CD4-positive, alpha-beta T cell treated with Interleukin-6 for 4 hours (primary cell): ENCODE measurements around the gene MAPK8IP1.

ENCODE experiments used
- DNase-seq: peaks from one replicate; pipeline ENCODE4 v3.0.0-alpha.2; 2020; ENCODE audit warnings: mixed read lengths

The MAPK8IP1 gene

GRCh38 chr11:45860764-45861510, 24.5 kb upstream of the MAPK8IP1 start:
- DNase-seq, result no peak

DNA sequence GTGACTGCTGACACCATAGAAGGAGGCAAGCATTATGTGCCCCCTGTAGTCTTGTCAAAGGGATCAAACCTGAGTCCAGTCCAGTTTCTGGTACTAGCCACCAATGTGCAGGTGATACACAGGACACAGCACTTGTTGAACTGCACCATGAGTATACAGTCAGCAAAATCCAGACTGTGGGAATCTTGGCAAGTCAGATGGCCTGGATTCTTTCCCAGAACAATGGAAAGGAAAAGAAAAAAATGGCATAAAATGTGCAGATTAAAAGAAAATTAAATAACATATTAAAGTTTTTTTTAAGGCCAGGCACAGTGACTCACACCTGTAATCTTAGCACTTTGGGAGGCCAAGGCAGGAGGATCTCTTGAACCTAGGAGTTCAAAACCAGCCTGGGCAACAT, 21.4 kb upstream of the MAPK8IP1 start:
- no peak for DNase-seq

- DNase-seq, result no peak
These were observed 15.9 kb upstream of the MAPK8IP1 start for GRCh38 chr11:45869551-45869950.

DNA sequence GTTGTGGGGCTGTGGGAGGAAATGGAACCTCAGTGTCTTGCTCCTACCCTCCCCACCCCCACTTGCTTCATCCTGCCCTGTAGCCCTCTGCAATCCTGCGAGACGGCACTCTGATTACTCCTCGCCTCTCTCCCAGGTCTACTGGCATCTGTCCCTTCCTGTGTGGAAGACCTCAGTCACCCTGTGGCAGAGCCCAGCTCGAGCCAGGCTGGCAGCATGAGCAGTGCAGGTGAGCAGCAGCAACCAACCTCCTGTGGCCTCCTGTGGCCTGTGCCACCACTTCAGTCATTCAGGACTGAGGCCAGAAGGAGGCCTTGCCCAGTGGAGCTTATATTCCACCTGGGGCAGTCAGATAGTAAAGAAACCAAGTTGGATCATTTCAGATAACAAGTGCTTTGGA, 14.7 kb upstream of the MAPK8IP1 start:
- DNase-seq, result no peak

DNA sequence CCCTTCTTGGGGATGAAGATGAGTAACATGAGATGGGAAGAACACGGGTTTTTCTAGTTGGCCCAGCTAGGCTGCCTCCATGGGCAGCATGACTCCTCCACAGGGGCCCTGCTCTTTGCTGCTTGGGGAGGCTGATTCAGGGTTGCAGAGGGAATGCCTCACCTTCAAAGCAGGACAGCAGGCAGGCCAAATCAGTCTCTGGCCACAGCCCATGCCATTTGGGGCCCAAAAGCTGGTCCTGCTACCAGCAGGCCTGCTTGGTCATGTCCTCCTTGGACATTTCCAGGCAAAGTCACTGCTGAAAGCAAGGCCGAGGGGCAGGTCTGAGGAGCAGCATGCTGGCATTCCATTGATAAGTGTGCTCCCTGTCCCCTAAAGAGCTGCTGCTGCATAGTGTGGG, 13.8 kb upstream of the MAPK8IP1 start:
- no peak for DNase-seq

GRCh38 chr11:45872651-45873356, 12.6 kb upstream of the MAPK8IP1 start:
- DNase-seq, result peak; percentile 20

- no peak for DNase-seq
These were observed 9.1 kb upstream of the MAPK8IP1 start for GRCh38 chr11:45876401-45876800.

GRCh38 chr11:45877221-45877620, 8.2 kb upstream of the MAPK8IP1 start:
- no peak for DNase-seq

GRCh38 chr11:45877845-45878244, 7.6 kb upstream of the MAPK8IP1 start:
- DNase-seq, result no peak

DNA sequence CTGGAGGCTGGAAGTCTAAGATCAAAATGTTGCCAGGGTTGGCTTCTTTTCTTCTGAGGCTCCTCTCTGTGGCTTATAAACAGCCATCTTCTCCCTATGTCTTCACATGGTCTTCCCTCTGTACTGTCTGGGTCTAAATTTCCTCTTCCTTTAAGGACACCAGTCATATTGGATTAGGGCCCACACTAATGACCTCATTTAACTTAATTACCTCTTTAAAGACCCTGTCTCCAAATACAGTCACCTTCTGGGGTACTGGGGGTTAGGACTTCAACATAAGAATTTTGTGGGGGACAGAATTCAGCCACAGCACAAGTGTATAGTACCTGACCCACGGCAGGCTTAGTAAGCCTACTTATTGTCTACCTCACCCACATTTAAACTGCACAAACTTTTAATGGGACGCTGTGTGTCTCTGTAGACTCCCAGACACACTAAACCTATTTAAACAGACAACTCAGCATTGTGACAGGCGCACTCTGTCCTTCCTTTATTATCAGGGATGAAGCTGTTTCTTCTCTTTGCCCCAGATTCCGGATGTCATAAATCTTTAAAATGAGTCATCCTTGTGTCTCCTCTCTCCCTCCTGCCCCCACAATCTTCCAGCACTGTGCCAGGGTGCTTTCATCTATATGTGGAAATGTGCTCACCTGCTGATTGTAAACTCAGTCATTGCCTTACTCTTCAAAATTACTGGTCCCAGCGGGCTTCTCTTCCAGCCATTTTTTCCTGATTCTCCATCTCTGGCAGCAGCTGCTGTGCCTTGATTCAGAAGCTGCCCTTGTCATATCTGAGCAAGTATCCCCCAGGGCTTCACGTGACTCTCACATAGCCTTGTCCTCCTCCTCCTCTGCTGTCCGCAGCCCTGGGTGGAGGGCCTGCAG, 5.4 kb upstream of the MAPK8IP1 start:
- DNase-seq, result no peak

DNA sequence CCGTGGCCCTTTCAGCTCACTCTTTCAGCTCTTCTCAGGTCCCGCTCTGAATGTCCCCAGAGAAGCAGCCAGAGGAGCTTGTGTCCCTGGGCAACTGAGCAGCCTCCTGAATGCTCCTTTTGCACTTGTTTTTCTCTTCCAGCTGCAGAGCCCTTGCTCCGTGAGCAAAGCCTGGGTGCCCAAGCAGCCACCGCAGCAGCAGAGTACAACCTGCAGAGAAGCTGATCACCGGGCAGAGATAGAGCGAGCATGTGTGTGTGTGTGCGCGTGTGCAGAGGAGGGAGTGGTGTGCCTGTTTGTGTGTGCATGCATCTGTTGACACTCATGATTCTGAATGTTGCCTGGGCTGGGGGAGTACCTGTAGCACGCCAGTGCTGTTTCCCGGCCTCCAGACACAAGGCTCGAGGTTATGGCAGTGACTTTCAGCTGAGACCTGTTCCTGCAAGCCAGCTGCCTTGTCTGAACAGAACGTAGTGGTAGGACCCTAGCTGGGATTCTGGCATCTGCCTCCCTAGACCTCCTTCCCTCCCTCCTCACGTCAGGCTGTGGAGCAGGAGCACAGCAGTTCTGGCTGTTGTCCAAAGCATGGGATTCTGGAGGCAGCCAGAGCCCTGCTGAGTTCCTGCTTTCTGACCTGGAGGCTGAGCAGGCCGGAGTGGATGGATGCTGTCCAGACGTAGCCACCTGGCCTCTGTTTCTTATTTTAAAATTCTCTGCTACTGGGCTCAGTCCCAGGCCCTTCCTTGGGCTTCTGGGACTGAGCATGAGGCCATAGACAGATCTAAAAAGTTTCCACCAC, 4.5 kb upstream of the MAPK8IP1 start:
- DNase-seq, result no peak

DNA sequence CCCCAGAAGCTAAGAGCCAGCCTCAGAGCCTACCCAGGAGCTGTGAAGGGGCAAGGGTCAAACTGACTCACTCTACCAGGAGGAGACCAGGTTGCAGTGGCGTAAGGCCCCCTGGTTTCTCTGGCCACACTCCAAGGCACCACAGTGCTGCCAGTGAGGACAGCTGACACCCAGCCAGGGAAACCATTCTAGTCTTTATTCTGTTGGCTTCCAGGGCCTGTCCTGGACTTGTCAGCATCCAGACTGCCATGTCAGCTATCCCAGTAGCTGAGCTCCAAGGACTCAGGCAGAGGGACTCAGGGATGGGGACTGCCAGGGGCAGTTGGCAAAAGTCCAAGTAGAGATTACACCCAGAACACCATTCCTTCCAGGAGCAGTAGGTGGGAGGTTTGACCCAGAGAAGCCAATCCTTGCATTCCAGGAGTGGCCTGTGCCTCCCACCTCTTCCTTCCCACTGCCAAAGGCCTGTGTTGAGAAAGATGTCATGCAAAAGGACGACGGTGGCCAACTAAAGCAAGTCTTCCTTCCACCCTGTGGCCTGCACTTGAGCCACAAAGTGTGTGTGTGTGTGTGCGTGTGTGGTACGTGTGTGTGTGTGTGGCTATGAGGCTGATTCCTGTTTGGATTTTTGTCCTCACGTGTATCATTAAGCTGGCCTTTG, 3.6 kb upstream of the MAPK8IP1 start:
- no peak for DNase-seq

- DNase-seq, result no peak
These were observed 760 bp upstream of the MAPK8IP1 start for GRCh38 chr11:45884596-45885185.

DNA sequence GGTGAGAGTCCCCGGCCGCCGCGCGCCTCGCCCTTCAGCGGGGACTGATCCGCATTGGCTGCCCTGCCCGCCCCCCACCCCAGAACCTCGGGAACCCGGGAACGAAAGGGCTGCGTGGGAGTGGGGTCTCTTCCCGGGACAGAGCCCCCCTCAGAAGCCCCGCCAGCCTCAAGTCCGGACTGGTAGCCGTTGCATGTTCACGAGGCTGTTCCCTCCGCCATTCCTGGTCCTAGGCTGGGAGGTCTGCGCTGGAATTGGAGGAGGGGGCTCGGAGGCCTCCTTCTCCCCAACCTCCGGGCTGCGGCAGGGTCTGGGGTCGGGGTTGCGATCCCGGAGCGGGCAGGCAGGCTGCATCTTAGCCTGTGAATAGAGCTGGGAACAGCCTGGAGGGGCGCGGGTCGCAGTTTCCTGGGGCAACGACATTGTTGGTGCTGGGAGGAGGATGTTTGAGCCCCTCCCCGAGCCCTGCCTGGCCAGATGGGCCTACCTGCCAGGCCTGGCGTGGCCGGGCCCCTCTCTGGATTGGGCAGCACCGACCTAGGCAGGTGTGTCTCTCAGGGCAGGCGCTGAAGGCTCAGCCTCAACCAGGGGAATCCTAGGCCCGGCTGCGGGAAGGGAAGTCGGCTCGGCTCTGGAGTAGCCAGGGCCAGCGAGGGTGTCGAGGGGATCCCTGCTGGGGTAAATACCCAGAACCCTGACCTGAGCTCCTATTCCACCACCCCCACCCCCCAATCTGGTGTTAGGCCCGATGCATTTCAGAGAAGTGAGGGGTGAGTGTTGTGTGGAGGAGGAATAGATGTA, 670 bp downstream of the MAPK8IP1 start:
- DNase-seq, result no peak

DNA sequence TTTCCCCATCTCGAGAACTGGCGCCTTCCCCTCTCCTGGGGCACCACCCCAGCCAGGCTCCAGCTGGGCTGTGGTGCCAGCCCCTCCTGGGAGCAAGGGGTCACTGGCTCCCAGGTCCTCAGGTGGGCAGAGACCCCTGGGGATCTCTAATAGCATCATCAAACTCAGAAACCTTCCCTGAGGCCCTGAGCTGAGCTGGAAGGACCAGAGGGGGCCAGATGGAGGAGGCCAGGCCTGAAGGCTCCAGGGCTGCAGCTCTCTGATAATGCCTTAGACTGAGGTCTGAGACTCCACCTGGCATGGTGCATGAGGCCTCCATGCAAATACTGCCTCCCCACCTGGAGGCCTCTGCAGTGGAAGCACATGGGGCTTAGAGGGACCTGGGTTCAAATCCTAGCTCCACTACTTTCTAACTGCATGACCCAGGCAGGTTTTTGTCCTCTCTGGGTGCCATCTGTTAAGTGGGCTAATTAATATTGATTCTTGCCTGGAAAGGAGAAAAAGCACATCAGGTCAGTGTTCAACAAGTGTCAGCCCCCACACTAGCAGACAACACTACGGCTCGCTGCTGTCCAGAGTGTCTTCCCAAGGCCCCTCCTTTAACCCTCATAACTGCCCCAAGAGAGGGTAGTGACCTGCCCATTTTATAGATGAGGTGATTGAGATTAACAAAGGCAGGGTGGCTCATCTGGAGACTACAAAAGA, 1.5 kb downstream of the MAPK8IP1 start:
- no peak for DNase-seq

GRCh38 chr11:45887587-45887986, 2.1 kb downstream of the MAPK8IP1 start:
- DNase-seq, result no peak

- DNase-seq, result no peak
These were observed 4.1 kb downstream of the MAPK8IP1 start for GRCh38 chr11:45889555-45889954.

- DNase-seq, result no peak
These were observed 4.5 kb downstream of the MAPK8IP1 start for GRCh38 chr11:45889966-45890365.

GRCh38 chr11:45890886-45891550, 5.6 kb downstream of the MAPK8IP1 start:
- DNase-seq, result no peak

- DNase-seq, result no peak
These were observed 7.4 kb downstream of the MAPK8IP1 start for GRCh38 chr11:45892856-45893255.
